Measurements from ENCODE around the gene MYH7B. TPM values are rescaled to one million over a fixed set of nuclear protein-coding genes. Genes with fewer than 3 reads are reported as not detected.

MYH7B gene
- total RNA-seq, 1 experiment from 2014 or later = 0.34 TPM

DNA sequence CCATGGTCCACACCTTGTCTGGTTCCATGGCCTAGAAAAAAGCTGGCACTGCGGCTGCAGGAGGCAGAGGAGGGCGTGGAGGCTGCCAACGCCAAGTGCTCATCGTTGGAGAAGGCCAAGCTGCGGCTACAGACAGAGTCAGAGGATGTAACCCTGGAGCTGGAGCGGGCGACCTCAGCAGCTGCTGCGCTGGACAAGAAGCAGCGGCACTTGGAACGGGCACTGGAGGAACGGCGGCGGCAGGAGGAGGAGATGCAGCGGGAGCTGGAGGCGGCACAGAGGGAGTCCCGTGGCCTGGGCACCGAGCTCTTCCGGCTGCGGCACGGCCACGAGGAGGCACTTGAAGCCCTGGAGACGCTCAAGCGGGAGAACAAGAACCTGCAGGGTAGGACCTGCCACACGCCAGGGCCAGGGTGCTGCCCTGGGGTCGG is 43.4 kb downstream of the MYH7B start:
- Histone ChIP-seq H3K4me3 (ENCODE audit: low read depth, low read length, poor library complexity, severe bottlenecking) (no peak overlapping the region), H3K4me1 (ENCODE audit: insufficient read depth, low read length, poor library complexity, severe bottlenecking) (no peaks in the 10 kb centered on the region), H3K9me3 (ENCODE audit: low read depth, low read length, poor library complexity, severe bottlenecking) (no peaks in the 10 kb centered on the region), H3K27me3 (replicated peaks; ENCODE audit: insufficient read depth, low read depth, low read length, poor library complexity) (no peaks in the 10 kb centered on the region), H3K27ac (ENCODE audit: low read depth, low read length, poor library complexity, severe bottlenecking) (no peak overlapping the region), H3K36me3 (ENCODE audit: insufficient read depth, low read length, poor library complexity, severe bottlenecking) (peaks cover 33% of the 10 kb centered on the region)
- intact Hi-C loops (cut with micrococcal nuclease; ENCODE audit: unreplicated experiment) = no loop called here
- no peak for DNase-seq (ENCODE audit: low spot score)
- ChIA-PET CTCF (no interaction called here), POLR2A (ENCODE audit: low non-redundant PET) (no interaction called here)
- TF ChIP-seq EZH2 (IDR thresholded peaks at IDR 0.05; ENCODE audit: borderline replicate concordance, low read depth, low read length, poor library complexity, severe bottlenecking) = no peak
- TF ChIP-seq, protein P1, sequence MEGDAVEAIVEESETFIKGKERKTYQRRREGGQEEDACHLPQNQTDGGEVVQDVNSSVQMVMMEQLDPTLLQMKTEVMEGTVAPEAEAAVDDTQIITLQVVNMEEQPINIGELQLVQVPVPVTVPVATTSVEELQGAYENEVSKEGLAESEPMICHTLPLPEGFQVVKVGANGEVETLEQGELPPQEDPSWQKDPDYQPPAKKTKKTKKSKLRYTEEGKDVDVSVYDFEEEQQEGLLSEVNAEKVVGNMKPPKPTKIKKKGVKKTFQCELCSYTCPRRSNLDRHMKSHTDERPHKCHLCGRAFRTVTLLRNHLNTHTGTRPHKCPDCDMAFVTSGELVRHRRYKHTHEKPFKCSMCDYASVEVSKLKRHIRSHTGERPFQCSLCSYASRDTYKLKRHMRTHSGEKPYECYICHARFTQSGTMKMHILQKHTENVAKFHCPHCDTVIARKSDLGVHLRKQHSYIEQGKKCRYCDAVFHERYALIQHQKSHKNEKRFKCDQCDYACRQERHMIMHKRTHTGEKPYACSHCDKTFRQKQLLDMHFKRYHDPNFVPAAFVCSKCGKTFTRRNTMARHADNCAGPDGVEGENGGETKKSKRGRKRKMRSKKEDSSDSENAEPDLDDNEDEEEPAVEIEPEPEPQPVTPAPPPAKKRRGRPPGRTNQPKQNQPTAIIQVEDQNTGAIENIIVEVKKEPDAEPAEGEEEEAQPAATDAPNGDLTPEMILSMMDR (conservative IDR thresholded peaks at IDR 0.05; ENCODE audit: low read depth, low read length) = no peak
- no TSS peak for BruUV-seq (replicated peaks)

DNA sequence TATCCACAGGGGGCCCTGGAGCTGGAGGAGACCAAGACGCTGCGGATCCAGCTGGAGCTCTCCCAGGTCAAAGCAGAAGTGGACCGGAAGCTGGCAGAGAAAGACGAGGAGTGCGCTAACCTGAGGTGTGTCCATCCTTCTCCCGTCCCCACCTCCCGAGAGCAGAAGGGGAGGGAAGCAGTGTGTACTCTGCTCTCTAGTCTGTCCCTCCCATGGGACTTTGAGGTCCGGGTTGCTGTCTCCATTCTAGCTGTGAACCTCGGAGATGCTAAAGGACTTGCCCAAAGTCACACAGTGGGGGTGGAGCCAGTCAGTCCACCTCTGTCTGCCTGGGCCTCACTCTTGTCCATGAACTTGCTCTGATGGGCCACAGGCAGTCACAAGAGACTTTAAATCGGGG is 44.1 kb downstream of the MYH7B start:
- Histone ChIP-seq H3K27ac (ENCODE audit: low read depth, low read length, poor library complexity, severe bottlenecking) (no peak overlapping the region), H3K4me1 (ENCODE audit: insufficient read depth, low read length, poor library complexity, severe bottlenecking) (no peaks in the 10 kb centered on the region), H3K9me3 (ENCODE audit: low read depth, low read length, poor library complexity, severe bottlenecking) (no peaks in the 10 kb centered on the region), H3K4me3 (ENCODE audit: low read depth, low read length, poor library complexity, severe bottlenecking) (no peak overlapping the region), H3K36me3 (ENCODE audit: insufficient read depth, low read length, poor library complexity, severe bottlenecking) (peaks cover 38% of the 10 kb centered on the region), H3K27me3 (replicated peaks; ENCODE audit: insufficient read depth, low read depth, low read length, poor library complexity) (no peaks in the 10 kb centered on the region)
- intact Hi-C loops (cut with micrococcal nuclease; ENCODE audit: unreplicated experiment) = no loop called here
- BruUV-seq (replicated peaks) = no TSS peak
- ChIA-PET POLR2A (ENCODE audit: low non-redundant PET) (no interaction called here), CTCF (no interaction called here)
- no peak for TF ChIP-seq EZH2 (IDR thresholded peaks at IDR 0.05; ENCODE audit: borderline replicate concordance, low read depth, low read length, poor library complexity, severe bottlenecking)
- TF ChIP-seq, protein P1 (conservative IDR thresholded peaks at IDR 0.05; ENCODE audit: low read depth, low read length) = no peak
- DNase-seq (ENCODE audit: low spot score) = no peak

DNA sequence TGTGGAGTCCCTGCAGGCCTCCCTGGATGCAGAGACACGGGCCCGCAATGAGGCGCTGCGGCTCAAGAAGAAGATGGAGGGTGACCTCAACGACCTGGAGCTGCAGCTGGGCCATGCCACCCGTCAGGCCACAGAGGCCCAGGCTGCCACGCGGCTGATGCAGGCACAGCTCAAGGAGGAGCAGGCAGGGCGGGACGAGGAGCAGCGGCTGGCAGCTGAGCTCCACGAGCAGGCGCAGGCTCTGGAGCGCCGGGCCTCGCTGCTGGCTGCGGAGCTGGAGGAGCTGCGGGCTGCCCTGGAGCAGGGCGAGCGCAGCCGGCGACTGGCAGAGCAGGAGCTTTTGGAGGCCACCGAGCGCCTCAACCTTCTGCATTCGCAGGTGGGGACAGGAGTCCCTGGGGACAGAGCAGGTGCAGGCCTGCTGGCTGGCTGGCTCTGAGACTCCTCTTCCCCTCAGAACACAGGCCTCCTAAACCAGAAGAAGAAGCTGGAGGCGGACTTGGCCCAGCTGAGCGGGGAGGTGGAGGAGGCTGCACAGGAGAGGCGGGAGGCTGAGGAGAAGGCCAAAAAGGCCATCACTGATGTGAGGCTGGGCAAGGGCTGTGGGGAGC is 44.7 kb downstream of the MYH7B start:
- Histone ChIP-seq H3K9me3 (ENCODE audit: low read depth, low read length, poor library complexity, severe bottlenecking) (no peaks in the 10 kb centered on the region), H3K36me3 (ENCODE audit: insufficient read depth, low read length, poor library complexity, severe bottlenecking) (peaks cover 43% of the 10 kb centered on the region), H3K27me3 (replicated peaks; ENCODE audit: insufficient read depth, low read depth, low read length, poor library complexity) (no peaks in the 10 kb centered on the region), H3K4me3 (ENCODE audit: low read depth, low read length, poor library complexity, severe bottlenecking) (no peak overlapping the region), H3K4me1 (ENCODE audit: insufficient read depth, low read length, poor library complexity, severe bottlenecking) (no peaks in the 10 kb centered on the region), H3K27ac (ENCODE audit: low read depth, low read length, poor library complexity, severe bottlenecking) (no peak overlapping the region)
- intact Hi-C loops (cut with micrococcal nuclease; ENCODE audit: unreplicated experiment) = no loop called here
- POLR2A ChIA-PET (ENCODE audit: low non-redundant PET) = no interaction called here
- CTCF ChIA-PET = no interaction called here
- DNase-seq (ENCODE audit: low spot score) = no peak
- no TSS peak for BruUV-seq (replicated peaks)
- no peak for TF ChIP-seq EZH2 (IDR thresholded peaks at IDR 0.05; ENCODE audit: borderline replicate concordance, low read depth, low read length, poor library complexity, severe bottlenecking)
- TF ChIP-seq, protein P1 (conservative IDR thresholded peaks at IDR 0.05; ENCODE audit: low read depth, low read length) = no peak
